SH-SY5Y (cell line): ENCODE data around the gene PSME2.

ENCODE experiments used
- GATA2 ChIP-seq: IDR thresholded peaks from 2 replicates; pipeline ENCODE4 v1.6.1; 2011; ENCODE audit warnings: mild to moderate bottlenecking, low read depth, low read length
- GATA3 ChIP-seq: IDR thresholded peaks from 2 replicates; pipeline ENCODE4 v1.6.1; 2011; ENCODE audit warnings: low read depth, mild to moderate bottlenecking, low read length, moderate library complexity

Gene PSME2

GRCh38 chr14:24113801-24114531, 32.4 kb downstream of the PSME2 start:
- no peak for TF ChIP-seq GATA3
- no peak for TF ChIP-seq GATA2

GRCh38 chr14:24113379-24113800, 33.0 kb downstream of the PSME2 start:
- TF ChIP-seq GATA3 = no peak
- TF ChIP-seq GATA2 = no peak

- TF ChIP-seq GATA2 = no peak
- no peak for TF ChIP-seq GATA3
Observed at GRCh38 chr14:24110523-24110922, 35.9 kb downstream of the PSME2 start.

GRCh38 chr14:24110060-24110459, 36.4 kb downstream of the PSME2 start:
- no peak for TF ChIP-seq GATA3
- TF ChIP-seq GATA2 = no peak

- TF ChIP-seq GATA3 (no peak), GATA2 (no peak)
Observed at GRCh38 chr14:24108336-24108874, 38.0 kb downstream of the PSME2 start.

GRCh38 chr14:24106672-24107271, 39.6 kb downstream of the PSME2 start:
- TF ChIP-seq GATA3 (no peak), GATA2 (no peak)

GRCh38 chr14:24103451-24103850, 43.0 kb downstream of the PSME2 start:
- TF ChIP-seq GATA3 = no peak
- TF ChIP-seq GATA2 = no peak

- TF ChIP-seq GATA3 (no peak), GATA2 (no peak)
Observed at GRCh38 chr14:24102357-24103048, 43.9 kb downstream of the PSME2 start.

GRCh38 chr14:24100982-24101494, 45.4 kb downstream of the PSME2 start:
- TF ChIP-seq GATA2 = no peak

GRCh38 chr14:24100197-24100981, 46.0 kb downstream of the PSME2 start:
- TF ChIP-seq GATA3 = no peak
- TF ChIP-seq GATA2 = no peak

GRCh38 chr14:24098927-24099813, 47.2 kb downstream of the PSME2 start:
- TF ChIP-seq GATA2 (no peak), GATA3 (no peak)

GRCh38 chr14:24098229-24098926, 48.0 kb downstream of the PSME2 start:
- no peak for TF ChIP-seq GATA2
- no peak for TF ChIP-seq GATA3
